Vagina (tissue), 2 donors: ENCODE data around the gene TOMM5.

Source experiments
- POLR2A ChIP-seq, 2 donors: fragments of 450-650 bp; IDR thresholded peaks; one replicate each; pipeline ENCODE4 v1.6.1; 2017; ENCODE audit warnings: antibody characterized with exemption in 2 of 2, mild to moderate bottlenecking in 2 of 2, moderate library complexity in 2 of 2
- TF ChIP-seq, protein P1 (sequence below), 3 experiments: fragments of 450-650 bp in 2 of 3; fragments of 200-600 bp in 1 of 3; sonication (generic) in 1 of 3; IDR thresholded peaks; one replicate each; pipeline ENCODE4 v1.5.1; 2017 to 2019; ENCODE audit warnings: antibody characterized with exemption in 3 of 3, mild to moderate bottlenecking in 2 of 3, moderate library complexity in 2 of 3

DNA sequence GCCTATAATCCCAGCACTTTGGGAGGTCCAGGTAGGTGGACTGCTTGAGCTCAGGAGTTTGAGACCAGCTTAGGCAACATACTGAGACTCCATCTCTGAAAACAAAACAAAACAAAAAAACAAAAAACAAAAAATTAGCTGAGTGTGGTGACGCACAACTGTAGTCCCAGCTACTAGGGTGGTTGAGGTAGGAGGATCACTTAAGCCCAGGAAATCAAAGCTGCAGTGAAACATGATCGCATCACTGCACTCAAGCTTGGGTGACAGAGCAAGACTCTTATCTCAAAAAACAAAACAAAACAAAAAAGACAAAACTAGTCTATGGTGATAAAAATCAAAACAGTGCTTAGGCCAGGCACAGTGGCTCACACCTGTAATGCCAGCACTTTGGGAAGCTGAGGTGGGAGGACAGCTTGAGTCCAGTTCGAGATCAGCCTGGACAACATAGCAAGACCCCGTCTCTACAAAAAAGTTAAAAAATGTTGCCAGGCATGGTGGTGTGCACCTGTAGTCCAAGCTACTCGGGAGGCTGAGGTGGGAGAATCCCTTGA is 45.0 kb downstream of the TOMM5 start:
- TF ChIP-seq POLR2A (IDR thresholded peaks at IDR 0.05) = no peak
- TF ChIP-seq, protein P1, sequence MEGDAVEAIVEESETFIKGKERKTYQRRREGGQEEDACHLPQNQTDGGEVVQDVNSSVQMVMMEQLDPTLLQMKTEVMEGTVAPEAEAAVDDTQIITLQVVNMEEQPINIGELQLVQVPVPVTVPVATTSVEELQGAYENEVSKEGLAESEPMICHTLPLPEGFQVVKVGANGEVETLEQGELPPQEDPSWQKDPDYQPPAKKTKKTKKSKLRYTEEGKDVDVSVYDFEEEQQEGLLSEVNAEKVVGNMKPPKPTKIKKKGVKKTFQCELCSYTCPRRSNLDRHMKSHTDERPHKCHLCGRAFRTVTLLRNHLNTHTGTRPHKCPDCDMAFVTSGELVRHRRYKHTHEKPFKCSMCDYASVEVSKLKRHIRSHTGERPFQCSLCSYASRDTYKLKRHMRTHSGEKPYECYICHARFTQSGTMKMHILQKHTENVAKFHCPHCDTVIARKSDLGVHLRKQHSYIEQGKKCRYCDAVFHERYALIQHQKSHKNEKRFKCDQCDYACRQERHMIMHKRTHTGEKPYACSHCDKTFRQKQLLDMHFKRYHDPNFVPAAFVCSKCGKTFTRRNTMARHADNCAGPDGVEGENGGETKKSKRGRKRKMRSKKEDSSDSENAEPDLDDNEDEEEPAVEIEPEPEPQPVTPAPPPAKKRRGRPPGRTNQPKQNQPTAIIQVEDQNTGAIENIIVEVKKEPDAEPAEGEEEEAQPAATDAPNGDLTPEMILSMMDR (IDR thresholded peaks at IDR 0.05) = no peak
